ENCODE results near the gene CNTN1.

The CNTN1 gene

GRCh38 chr12:40717576-40717975 is 25.3 kb downstream of the CNTN1 start:
- no peak overlapping the region for H3K4me3 ChIP-seq (ENCODE audit: low read depth, low read length)
- TF ChIP-seq, protein P1, sequence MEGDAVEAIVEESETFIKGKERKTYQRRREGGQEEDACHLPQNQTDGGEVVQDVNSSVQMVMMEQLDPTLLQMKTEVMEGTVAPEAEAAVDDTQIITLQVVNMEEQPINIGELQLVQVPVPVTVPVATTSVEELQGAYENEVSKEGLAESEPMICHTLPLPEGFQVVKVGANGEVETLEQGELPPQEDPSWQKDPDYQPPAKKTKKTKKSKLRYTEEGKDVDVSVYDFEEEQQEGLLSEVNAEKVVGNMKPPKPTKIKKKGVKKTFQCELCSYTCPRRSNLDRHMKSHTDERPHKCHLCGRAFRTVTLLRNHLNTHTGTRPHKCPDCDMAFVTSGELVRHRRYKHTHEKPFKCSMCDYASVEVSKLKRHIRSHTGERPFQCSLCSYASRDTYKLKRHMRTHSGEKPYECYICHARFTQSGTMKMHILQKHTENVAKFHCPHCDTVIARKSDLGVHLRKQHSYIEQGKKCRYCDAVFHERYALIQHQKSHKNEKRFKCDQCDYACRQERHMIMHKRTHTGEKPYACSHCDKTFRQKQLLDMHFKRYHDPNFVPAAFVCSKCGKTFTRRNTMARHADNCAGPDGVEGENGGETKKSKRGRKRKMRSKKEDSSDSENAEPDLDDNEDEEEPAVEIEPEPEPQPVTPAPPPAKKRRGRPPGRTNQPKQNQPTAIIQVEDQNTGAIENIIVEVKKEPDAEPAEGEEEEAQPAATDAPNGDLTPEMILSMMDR (IDR thresholded peaks at IDR 0.05; ENCODE audit: control insufficient read depth, extremely low read depth, insufficient read depth), result no peak
- no peak for DNase-seq (ENCODE audit: low read depth)

- H3K4me3 ChIP-seq (ENCODE audit: low read depth, low read length), result no peak overlapping the region
- TF ChIP-seq, protein P1 (IDR thresholded peaks at IDR 0.05; ENCODE audit: control insufficient read depth, extremely low read depth, insufficient read depth), result no peak
- no peak for DNase-seq (ENCODE audit: low read depth)
These were observed 26.7 kb downstream of the CNTN1 start for GRCh38 chr12:40718878-40719372.

DNA sequence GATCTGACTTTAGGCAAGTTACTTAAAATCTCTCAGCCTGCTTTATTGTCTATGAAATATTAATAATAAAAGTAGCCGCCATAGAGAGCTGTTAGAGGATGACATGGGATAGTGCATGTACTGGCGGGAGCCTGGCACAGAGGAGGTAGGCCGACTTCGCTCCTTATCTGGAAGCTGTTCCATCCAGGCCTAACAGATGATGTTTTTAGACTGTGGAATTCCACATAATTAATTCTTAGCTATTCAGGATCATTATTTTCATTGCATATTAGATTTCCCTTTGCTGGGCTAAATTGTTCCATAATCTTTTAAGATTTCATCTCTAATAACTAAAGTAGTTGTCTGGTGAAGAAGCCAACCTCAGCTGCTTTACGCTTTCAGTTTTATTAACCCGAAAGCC is 30.8 kb downstream of the CNTN1 start:
- TF ChIP-seq, protein P1 (IDR thresholded peaks at IDR 0.05; ENCODE audit: control insufficient read depth, extremely low read depth, insufficient read depth), result no peak
- no peak for DNase-seq (ENCODE audit: low read depth)
- H3K4me3 ChIP-seq (ENCODE audit: low read depth, low read length), result no peak overlapping the region

- TF ChIP-seq, protein P1 (IDR thresholded peaks at IDR 0.05; ENCODE audit: control insufficient read depth, extremely low read depth, insufficient read depth), result no peak
- no peak for DNase-seq (ENCODE audit: low read depth)
These were observed 34.1 kb downstream of the CNTN1 start for GRCh38 chr12:40726366-40726765.

DNA sequence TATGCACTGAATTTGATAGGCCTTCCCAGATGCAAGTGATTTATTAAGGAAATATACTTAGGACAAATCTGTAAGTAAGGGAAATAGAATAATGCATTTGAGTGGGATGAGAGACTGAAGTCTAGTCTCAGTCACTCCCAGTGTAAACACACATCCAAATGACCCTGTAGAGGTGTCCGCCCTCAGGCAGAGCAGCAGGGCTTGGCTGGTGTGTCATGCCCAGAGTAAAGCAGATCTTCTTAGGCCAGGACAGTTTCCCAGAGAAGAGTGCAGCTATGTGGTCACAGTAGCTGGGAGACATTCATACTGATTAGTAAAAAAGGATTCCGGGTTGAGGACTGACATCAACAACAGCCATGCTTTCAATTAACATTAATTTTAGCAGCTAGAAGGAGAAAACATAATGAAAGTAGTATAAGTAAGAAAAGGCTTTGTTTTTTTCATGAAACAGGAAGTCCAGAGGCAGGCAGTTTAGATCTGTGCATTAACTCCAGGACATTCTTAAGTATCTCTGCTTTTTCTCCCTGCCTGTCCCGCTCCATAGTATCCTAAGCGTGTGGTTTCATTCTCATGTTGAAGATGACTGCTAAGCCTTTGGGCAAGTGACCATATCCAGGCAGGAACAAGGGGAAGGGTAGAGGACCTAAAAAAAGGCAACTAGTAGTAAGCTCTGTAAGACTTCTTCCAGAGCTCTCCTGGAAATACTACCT is 35.7 kb downstream of the CNTN1 start:
- no peak overlapping the region for H3K4me3 ChIP-seq (ENCODE audit: low read depth, low read length)
- no peak for DNase-seq (ENCODE audit: low read depth)
- TF ChIP-seq, protein P1 (IDR thresholded peaks at IDR 0.05; ENCODE audit: control insufficient read depth, extremely low read depth, insufficient read depth), result no peak

More at GRCh38 chr12:40726366-40726765, 34.1 kb downstream of the CNTN1 start:
- no peak overlapping the region for H3K4me3 ChIP-seq (ENCODE audit: low read depth, low read length)

GRCh38 chr12:40730281-40730680 is 38.0 kb downstream of the CNTN1 start:
- no peak for DNase-seq (ENCODE audit: low read depth)
- TF ChIP-seq, protein P1 (IDR thresholded peaks at IDR 0.05; ENCODE audit: control insufficient read depth, extremely low read depth, insufficient read depth), result no peak
- no peak overlapping the region for H3K4me3 ChIP-seq (ENCODE audit: low read depth, low read length)

- no peak for DNase-seq (ENCODE audit: low read depth)
- no peak overlapping the region for H3K4me3 ChIP-seq (ENCODE audit: low read depth, low read length)
- TF ChIP-seq, protein P1 (IDR thresholded peaks at IDR 0.05; ENCODE audit: control insufficient read depth, extremely low read depth, insufficient read depth), result no peak
These were observed 41.6 kb downstream of the CNTN1 start for GRCh38 chr12:40733871-40734270.
